RWPE2 (cell line): ENCODE results near the gene DOCK3.

Experiments
- ATAC-seq: fragments of 200-7000 bp; cut with Tn5 transposase; 3 replicates; pipeline ENCODE4 v1.9.1; 2021; ENCODE audit warnings: low read depth
- DNase-seq: peaks from one replicate; pipeline ENCODE4 v3.0.0-alpha.2; 2020; ENCODE audit warnings: low spot score
- H3K27ac ChIP-seq: fragments of 450-650 bp; 2 replicates; pipeline ENCODE4 v1.5.1; 2017; ENCODE audit warnings: mild to moderate bottlenecking; ENCODE audit not compliant: poor library complexity, severe bottlenecking
- H3K27me3 ChIP-seq: fragments of 250-450 bp; sonication (Bioruptor Pico); 2 replicates; pipeline ENCODE4 v1.5.1; 2021; ENCODE audit warnings: mild to moderate bottlenecking, moderate library complexity; ENCODE audit not compliant: insufficient read depth, poor library complexity, severe bottlenecking
- H3K36me3 ChIP-seq: fragments of 250-450 bp; sonication (Bioruptor Pico); 2 replicates; pipeline ENCODE4 v1.5.1; 2020; ENCODE audit warnings: low read depth, mild to moderate bottlenecking, moderate library complexity
- H3K4me1 ChIP-seq: fragments of 250-450 bp; sonication (Bioruptor Pico); 2 replicates; pipeline ENCODE4 v1.5.1; 2021; ENCODE audit warnings: mild to moderate bottlenecking, moderate library complexity; ENCODE audit not compliant: insufficient read depth, poor library complexity, severe bottlenecking
- H3K4me3 ChIP-seq: fragments of 250-450 bp; sonication (Bioruptor Pico); 2 replicates; pipeline ENCODE4 v1.5.1; 2021; ENCODE audit warnings: mild to moderate bottlenecking, moderate library complexity; ENCODE audit not compliant: severe bottlenecking
- H3K9me3 ChIP-seq: fragments of 250-450 bp; sonication (Bioruptor Pico); 2 replicates; pipeline ENCODE4 v1.5.1; 2021; ENCODE audit warnings: mild to moderate bottlenecking, moderate library complexity; ENCODE audit not compliant: severe bottlenecking
- TF ChIP-seq, protein P1 (sequence below): fragments of 450-650 bp; IDR thresholded peaks from one replicate; pipeline ENCODE4 v1.5.1; 2017; ENCODE audit warnings: mild to moderate bottlenecking, moderate library complexity; ENCODE audit not compliant: poor library complexity, severe bottlenecking

The DOCK3 gene

DNA sequence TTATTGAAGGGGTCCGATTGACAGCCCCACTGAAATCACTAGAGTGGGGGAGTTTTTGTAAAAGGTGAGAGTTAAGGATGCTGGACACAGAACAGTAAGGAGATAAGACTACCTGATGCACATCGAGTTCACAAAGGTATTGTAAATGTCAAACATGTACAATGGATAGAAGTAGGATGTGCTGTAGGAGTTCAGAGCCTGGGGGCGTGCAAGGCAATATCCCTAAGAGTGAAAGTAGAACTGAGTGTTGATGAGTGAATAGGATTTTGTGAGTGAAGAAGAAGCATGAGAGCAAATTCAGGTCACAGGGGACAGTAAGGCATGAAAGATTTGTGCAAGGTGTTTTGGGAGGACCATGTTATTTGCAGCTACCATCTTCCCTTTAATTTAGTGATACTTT lies 21.5 kb downstream of the DOCK3 start:
- DNase-seq (no peak), ATAC-seq (no peak)
- Histone ChIP-seq H3K9me3 (no peaks in the 10 kb centered on the region), H3K36me3 (no peaks in the 10 kb centered on the region), H3K27ac (no peak overlapping the region), H3K4me3 (no peak overlapping the region), H3K4me1 (no peaks in the 10 kb centered on the region), H3K27me3 (no peaks in the 10 kb centered on the region)
- TF ChIP-seq, protein P1, sequence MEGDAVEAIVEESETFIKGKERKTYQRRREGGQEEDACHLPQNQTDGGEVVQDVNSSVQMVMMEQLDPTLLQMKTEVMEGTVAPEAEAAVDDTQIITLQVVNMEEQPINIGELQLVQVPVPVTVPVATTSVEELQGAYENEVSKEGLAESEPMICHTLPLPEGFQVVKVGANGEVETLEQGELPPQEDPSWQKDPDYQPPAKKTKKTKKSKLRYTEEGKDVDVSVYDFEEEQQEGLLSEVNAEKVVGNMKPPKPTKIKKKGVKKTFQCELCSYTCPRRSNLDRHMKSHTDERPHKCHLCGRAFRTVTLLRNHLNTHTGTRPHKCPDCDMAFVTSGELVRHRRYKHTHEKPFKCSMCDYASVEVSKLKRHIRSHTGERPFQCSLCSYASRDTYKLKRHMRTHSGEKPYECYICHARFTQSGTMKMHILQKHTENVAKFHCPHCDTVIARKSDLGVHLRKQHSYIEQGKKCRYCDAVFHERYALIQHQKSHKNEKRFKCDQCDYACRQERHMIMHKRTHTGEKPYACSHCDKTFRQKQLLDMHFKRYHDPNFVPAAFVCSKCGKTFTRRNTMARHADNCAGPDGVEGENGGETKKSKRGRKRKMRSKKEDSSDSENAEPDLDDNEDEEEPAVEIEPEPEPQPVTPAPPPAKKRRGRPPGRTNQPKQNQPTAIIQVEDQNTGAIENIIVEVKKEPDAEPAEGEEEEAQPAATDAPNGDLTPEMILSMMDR = no peak

DNA sequence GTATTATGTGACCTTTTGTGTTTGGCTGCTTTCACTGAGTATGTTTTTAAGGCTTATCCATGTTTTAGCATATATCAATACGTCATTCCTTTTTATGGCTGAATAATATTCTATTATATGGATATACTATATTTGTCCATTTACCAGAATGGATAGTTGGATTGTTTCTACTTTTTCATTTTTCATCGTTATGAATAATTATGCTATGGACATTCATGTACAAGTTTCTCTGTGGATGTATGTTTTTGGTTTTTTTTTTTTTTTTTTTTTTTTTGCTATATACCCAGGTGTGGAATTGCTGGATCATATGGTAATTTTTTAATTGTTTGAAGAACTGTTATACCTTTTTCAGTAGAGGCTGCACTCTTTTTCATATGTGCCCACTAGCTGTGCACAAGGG lies 23.5 kb downstream of the DOCK3 start:
- Histone ChIP-seq H3K4me3 (no peak overlapping the region), H3K27me3 (no peaks in the 10 kb centered on the region), H3K27ac (no peak overlapping the region), H3K36me3 (no peaks in the 10 kb centered on the region), H3K4me1 (no peaks in the 10 kb centered on the region), H3K9me3 (no peaks in the 10 kb centered on the region)
- DNase-seq = no peak
- TF ChIP-seq, protein P1 = no peak
- no peak for ATAC-seq

DNA sequence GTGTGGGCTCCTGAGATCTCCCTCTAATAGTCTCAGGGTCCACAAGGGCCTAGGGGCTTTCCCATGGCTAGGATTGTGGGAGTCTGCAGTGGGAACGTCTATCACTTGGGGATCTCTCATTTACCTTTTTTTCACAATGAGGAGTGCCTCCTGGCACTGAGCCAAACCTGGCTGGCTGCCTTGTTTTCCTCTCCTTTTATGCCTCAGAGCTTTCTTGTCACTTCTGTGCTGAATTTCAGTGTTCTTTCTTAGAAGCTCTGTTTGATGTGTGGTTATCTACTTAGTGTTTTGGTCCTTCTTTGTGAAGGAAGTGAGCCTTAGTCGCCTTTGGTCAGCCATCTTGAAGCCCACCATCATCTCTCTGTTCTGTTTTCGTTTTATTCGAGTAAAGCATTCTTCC lies 33.9 kb downstream of the DOCK3 start:
- DNase-seq (no peak), ATAC-seq (no peak)
- Histone ChIP-seq H3K4me3 (no peak overlapping the region), H3K36me3 (no peaks in the 10 kb centered on the region), H3K4me1 (no peaks in the 10 kb centered on the region), H3K9me3 (no peaks in the 10 kb centered on the region), H3K27me3 (no peaks in the 10 kb centered on the region), H3K27ac (no peak overlapping the region)
- TF ChIP-seq, protein P1 = no peak

DNA sequence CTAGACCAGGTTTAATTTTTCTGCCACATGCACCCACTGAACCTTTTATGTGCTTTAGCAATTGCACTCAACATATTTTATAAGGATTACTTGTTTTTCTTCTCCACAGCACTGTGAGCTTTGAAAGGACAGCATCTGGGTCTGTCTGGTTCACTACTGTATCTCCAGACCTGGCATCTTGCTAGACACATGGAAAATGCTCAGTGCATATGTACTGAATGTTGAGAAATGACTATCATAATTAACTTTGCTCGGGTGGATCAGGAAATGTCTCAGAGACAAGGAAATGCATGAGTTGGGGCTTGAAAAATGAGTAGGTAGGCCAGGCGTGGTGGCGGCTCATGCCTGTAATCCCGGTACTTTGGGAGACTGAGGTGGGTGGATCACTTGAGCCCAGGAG lies 40.2 kb downstream of the DOCK3 start:
- no peak for DNase-seq
- no peak overlapping the region for H3K27ac ChIP-seq
- no peaks in the 10 kb centered on the region for H3K4me1 ChIP-seq
- H3K27me3 ChIP-seq = peaks cover 10% of the 10 kb centered on the region
- H3K4me3 ChIP-seq = no peak overlapping the region
- no peaks in the 10 kb centered on the region for H3K36me3 ChIP-seq
- ATAC-seq = no peak
- no peaks in the 10 kb centered on the region for H3K9me3 ChIP-seq
- TF ChIP-seq, protein P1 = no peak

DNA sequence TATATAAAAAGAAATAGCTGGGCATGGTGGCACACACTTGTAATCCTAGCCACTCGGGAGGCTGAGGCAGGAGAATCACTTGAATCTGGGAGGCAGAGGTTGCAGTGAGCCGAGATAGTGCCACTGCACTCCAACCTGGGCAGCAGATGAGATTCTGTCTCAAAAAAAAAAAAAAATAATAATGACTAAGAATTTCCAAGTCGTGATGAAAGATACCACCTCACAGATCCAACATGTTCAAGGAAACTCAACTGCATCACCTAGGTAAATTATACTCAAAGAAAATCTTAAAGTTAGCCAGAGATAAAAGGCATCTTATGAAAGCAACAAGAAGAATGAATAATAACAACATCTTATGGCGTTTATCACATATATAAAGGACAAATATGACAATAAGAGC lies 50.1 kb downstream of the DOCK3 start:
- peaks cover 3% of the 10 kb centered on the region for H3K9me3 ChIP-seq
- no peaks in the 10 kb centered on the region for H3K4me1 ChIP-seq
- ATAC-seq = no peak
- no peak overlapping the region for H3K4me3 ChIP-seq
- no peak overlapping the region for H3K27ac ChIP-seq
- no peaks in the 10 kb centered on the region for H3K36me3 ChIP-seq
- no peak for DNase-seq
- TF ChIP-seq, protein P1 = no peak
- H3K27me3 ChIP-seq = peaks cover 12% of the 10 kb centered on the region
